ENCODE data around the gene CTBP2. TPM values are rescaled to one million over a fixed set of nuclear protein-coding genes. Genes with fewer than 3 reads are reported as not detected.

Gene CTBP2
- total RNA-seq, 1 experiment from 2014 or later: 67.8 TPM

DNA sequence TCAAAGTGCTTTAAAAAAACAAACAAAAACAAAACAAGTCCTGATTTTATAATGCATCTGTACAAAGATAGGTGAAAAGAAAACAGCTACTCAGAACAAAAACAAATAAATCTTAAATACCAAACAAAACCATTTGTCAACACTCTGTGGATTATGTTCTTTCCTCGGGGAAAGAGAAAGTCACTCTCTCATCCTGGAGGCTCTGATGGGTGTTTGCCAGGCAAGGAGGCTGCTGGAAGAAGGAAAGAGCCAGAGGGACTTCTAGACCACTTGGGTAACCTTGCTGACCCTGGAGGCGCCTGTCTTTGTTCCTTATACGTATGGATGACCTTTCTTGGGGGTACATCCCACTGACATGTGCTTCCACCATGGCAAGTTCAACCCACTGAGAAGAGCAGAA, 125.7 kb downstream of the CTBP2 start:
- Histone ChIP-seq H3K36me3 (peaks cover 2% of the 10 kb centered on the region; the same call in 1 of the 2 replicates), H3K9me3 (replicated peaks) (no peaks in the 10 kb centered on the region), H3K4me1 (peaks cover 22% of the 10 kb centered on the region), H3K4me3 (no peak overlapping the region), H3K27ac (no peak overlapping the region; the same call in 1 of the 2 replicates), H3K27me3 (no peaks in the 10 kb centered on the region)
- DNase-seq: no peak

DNA sequence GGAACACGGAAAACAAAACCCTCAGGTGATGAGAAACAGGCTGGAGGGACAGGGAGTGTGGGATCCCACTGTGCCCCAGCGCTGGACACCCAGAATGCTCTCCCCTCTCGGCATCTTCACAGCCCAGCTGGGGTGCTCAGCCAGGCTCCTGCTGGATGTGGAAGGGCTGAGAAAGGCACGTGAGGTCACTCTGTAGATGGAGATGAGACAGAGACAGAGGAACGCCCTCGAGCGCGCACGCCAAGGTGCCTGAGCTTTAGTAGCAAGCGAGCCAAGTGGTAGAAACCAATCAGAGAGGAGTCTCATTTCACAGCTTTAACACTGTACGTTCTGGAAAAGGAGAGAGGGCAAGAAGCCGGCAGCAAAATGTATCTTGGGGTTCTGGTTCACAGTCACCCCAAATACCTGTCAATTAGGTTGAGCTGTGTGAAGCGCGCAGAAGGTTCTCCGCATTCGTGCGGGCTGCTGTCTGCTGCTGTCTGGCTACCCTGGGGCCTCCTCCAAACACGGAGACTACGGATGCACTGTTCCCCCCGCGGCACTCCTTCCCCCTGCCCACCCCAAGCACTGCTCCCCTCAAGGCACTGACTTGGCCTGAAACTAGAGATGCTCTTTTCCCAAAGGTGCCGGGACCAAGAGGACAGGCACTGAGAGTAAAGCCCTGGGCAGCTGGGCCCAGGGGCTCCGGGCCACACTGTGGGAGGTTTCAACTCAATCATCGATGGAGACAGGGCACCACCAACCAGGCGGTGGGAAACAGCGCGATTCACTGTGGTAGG, 127.0 kb downstream of the CTBP2 start:
- Histone ChIP-seq H3K36me3 (peaks cover 1% of the 10 kb centered on the region; the same call in 1 of the 2 replicates), H3K4me1 (peaks cover 33% of the 10 kb centered on the region), H3K27ac (no peak overlapping the region)

DNA sequence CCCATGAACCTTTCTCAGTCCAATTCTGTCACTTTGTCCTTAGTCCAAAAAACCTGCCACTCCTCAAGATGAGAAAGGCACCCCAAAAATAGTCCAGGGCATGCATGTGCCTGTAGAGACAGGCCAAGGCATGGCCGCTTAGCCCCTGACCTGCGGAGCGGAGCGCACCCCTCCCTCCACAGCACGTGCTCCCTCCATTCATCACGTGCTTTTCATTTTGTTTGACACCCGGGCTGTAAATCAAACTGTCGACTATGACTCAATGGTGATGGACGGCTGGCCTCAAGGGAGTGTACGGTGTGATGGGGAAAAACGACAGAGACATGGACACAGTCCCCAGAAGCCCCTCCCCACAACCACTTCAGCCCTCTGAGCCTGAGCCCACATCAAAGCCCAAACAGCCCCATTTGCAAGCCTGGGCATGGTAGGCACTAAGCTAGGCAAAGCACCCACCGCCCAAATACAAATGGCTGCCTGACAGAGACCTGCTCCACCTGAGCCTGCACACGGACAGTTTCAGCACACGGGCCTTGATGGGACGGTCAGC, 127.8 kb downstream of the CTBP2 start:
- no peak for DNase-seq
- Histone ChIP-seq H3K27me3 (no peaks in the 10 kb centered on the region), H3K27ac (no peak overlapping the region), H3K9me3 (replicated peaks) (no peaks in the 10 kb centered on the region), H3K4me1 (peaks cover 41% of the 10 kb centered on the region), H3K4me3 (no peak overlapping the region), H3K36me3 (no peaks in the 10 kb centered on the region; the same call in 1 of the 2 replicates)

More for the DNA sequence above, 127.0 kb downstream of the CTBP2 start:
- DNase-seq: no peak
- Histone ChIP-seq H3K9me3 (replicated peaks) (no peaks in the 10 kb centered on the region), H3K27me3 (no peaks in the 10 kb centered on the region), H3K4me3 (no peak overlapping the region)

DNA sequence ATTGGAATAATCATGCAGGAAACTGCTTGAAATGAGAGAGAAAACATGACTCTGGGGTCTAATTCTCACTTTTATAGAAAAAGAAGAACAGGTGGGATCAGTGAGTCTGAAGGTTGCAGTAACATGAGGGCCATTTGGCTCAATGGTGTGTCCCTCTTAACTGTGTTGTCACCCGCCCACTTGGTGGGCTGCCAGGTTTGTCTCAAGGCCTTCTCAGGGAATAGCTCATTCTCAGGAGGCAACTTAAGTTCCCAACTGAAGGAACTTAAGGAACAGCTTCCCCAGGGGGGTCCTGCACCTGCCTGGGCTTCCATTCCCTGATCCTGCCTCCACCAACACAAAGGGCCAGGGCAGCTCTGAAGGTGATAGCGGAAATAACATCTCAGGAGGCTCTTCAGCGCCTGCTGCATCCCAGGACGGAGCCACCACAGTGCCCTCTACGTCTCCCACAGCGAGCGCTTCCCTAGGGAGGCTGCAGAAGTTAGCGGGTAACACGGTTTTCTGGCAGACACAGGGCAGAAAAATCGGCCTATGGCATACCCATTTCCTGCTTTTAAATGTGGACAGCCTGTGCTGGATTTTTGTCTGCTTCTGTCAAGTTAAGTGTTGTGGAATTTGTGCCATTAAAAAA, 129.7 kb downstream of the CTBP2 start:
- no peak for DNase-seq
- Histone ChIP-seq H3K36me3 (no peaks in the 10 kb centered on the region), H3K27ac (no peak overlapping the region), H3K4me3 (no peak overlapping the region), H3K27me3 (no peaks in the 10 kb centered on the region), H3K9me3 (replicated peaks) (no peaks in the 10 kb centered on the region), H3K4me1 (peaks cover 38% of the 10 kb centered on the region)

DNA sequence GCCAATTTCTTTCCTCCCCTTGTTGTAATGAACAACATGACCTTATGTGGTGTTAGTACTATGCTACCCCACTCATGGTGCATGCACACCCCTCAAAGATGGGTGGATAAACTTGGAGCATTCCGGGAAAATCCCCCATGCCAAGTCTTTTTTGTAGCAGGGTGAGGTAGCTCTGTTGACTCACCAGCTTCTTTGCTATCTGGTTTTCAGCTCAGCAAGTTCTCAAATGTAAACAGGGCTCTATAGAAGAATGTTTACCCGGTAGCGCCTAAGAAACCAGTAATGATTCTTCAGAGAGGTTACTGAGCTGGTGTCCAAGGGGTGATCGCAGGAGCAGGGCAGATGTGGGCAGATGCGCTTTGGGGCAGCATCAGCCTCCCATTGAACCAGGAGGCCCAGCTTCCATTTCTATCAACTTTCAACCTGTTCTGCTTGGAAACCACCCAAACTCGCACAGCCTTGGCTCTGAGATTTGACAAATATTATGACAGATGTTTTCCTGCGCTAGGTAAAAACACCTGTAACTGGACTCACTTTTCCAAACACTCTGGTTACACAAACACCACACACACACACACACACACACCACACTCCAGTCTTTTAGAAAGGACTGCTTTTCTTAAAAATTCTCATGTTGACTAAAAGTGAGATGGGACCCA, 130.7 kb downstream of the CTBP2 start:
- Histone ChIP-seq H3K27me3 (no peaks in the 10 kb centered on the region), H3K9me3 (replicated peaks) (no peaks in the 10 kb centered on the region), H3K4me3 (no peak overlapping the region), H3K27ac (no peak overlapping the region), H3K36me3 (no peaks in the 10 kb centered on the region), H3K4me1 (peaks cover 32% of the 10 kb centered on the region)
- no peak for DNase-seq

DNA sequence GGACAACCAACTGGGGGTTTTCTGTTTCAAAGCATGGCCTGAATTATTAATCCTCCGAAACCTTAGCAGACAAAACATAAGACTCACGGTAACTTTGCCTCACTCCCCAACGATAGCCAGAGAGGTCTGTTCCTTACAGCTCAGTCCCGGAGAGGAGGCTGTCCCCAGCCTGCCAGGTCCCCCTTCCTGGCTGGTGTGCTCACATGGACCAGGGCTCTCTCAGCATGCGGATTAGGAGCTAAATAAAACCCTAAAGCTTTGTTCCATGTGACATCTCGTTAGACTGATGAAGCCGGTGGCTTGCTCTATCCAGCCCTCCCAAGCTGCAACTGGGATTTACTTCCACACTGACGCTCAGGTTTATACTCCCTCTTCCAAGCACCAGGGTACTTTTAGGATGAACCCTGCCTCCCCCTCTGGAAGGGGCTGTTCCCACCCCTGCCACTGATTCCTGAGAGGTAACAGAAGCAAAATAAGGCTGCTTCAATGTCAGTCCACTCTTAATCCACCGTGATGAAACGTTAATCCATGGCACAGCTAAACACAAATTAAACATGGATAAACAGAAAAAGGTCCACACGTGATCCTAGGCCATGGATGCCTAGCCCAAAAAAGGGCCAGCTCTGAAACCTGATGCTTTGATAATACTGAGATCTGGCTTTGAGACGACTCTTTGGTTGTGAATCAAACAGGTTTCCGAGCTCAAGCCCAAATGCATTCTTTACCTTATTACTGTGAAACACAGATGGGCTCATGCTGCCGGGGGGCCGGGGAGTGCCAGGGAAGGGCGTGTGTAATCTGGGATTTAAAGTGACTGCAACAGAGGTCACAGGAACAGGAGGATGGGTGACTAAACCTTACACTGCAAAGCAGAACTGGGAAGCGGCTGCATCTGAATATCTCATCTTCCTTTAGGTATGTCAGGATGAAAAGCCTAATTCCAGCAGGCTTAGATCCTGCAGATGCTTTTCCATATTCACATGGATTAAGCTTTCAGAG, 132.2 kb downstream of the CTBP2 start:
- Histone ChIP-seq H3K9me3 (replicated peaks) (no peaks in the 10 kb centered on the region), H3K36me3 (no peaks in the 10 kb centered on the region), H3K4me1 (peaks cover 34% of the 10 kb centered on the region), H3K4me3 (peak overlapping the region; percentile 0; the same call in 1 of the 2 replicates), H3K27ac (peak overlapping the region; percentile 78), H3K27me3 (no peaks in the 10 kb centered on the region)
- DNase-seq: peak; percentile 70 to 73

DNA sequence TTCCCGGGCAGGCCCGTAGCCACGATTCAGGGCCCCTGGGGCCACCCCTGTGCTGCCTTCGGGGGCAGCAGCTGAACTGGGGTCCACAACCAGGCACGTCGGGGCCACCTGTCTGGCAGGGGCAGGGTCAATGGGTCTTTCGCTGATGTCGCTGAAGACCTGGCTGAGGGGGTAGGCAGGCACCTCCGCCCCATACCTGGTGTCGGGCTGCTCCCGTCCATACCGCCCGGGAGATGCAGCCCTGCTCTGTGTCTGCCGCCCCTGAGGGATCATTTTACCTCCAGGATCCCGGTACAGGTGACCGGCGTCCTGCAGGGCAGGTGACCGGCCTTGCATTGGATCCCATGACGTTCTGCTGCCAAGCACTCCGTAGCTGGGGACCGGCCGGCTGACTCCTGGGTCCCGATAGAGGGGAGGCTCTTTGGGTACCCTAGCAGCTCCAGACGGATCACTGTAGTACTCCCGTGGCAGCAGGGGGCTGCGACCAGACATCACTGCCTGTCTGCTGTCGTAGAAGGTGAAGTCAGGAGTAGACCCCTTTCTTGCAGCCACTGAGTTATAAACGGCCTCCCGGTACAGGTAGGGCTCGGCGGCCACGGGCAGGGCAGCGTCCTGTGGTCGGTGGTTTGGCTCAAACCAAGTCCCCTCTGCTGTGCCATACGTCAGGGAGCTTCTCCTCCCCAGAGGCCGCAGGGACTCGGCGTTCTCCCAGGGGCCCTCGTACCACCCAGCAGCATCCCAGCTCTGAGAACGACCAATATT, 133.2 kb downstream of the CTBP2 start:
- no peak overlapping the region for H3K4me3 ChIP-seq
- H3K4me1 ChIP-seq: peaks cover 44% of the 10 kb centered on the region
- H3K27me3 ChIP-seq: no peaks in the 10 kb centered on the region
- H3K9me3 ChIP-seq (replicated peaks): no peaks in the 10 kb centered on the region
- DNase-seq: no peak
- H3K27ac ChIP-seq: peak overlapping the region; percentile 78
- H3K36me3 ChIP-seq: no peaks in the 10 kb centered on the region

DNA sequence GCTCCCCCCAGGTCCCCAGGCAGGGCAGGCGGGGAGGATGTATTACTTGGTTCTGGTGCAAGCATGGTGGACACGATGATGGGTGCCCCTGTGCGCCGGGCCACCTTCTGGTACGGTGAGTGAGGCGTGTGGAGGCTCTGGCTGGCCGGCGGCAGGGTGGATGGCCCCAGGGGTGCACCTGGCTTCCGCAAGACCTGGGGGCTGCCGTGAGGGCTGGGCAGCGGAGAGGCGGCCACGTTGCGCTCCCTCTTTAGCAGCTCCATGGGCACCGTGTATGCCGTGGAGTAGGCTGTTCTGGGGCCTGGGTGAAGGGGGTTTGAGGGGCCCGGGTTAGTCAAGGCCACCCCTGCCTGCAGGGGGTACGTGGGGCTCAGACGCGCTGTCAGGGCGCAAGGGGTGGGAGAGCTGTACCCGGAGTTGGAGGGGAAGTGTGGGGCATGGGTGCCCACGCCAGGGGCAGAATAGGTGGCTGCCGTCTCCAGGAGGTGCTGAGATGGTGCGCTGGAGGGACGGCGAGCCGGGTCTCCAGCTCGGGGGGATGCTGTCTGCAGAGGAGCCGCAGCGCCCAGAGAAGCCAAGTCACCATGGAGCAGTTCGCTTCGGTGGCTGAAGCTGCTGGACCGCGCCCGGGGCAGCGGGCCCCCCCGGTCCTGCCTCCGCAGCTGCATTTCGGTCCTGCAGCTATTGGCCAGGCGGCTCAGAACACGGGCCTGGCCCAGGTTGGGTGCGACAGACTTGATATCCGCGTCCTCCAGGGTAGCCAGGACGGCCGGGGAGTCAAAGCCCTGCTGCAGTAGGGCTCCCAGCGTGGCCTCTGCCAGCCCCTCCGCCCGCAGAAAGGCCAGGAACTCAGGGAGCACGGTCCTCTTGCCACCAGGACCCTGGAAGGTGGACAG, 134.1 kb downstream of the CTBP2 start:
- Histone ChIP-seq H3K4me3 (no peak overlapping the region), H3K36me3 (peaks cover under 1% of the 10 kb centered on the region), H3K4me1 (peaks cover 46% of the 10 kb centered on the region), H3K9me3 (replicated peaks) (no peaks in the 10 kb centered on the region), H3K27ac (no peak overlapping the region), H3K27me3 (no peaks in the 10 kb centered on the region)
- DNase-seq: no peak

DNA sequence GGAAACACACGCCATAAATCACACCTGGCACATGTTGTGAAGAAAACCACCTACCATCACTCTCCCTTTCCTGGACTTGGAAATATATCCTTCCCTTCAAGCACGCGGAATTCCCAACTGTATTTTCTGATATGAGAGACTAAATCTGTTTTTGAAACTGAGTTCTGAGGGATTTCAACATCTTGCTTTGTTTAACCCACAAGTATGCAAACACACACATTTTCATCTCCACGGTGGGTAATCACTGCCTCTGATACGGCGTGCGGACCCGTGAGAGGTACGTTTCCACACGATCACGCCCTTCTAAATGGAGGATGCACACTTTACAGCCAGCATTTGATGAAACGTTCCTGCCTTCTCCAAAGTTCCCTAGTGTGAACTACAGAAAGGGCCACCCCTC, 135.0 kb downstream of the CTBP2 start:
- Histone ChIP-seq H3K27ac (no peak overlapping the region), H3K4me1 (peaks cover 46% of the 10 kb centered on the region), H3K4me3 (no peak overlapping the region), H3K9me3 (replicated peaks) (no peaks in the 10 kb centered on the region), H3K27me3 (no peaks in the 10 kb centered on the region), H3K36me3 (peaks cover 3% of the 10 kb centered on the region)
- DNase-seq: no peak

DNA sequence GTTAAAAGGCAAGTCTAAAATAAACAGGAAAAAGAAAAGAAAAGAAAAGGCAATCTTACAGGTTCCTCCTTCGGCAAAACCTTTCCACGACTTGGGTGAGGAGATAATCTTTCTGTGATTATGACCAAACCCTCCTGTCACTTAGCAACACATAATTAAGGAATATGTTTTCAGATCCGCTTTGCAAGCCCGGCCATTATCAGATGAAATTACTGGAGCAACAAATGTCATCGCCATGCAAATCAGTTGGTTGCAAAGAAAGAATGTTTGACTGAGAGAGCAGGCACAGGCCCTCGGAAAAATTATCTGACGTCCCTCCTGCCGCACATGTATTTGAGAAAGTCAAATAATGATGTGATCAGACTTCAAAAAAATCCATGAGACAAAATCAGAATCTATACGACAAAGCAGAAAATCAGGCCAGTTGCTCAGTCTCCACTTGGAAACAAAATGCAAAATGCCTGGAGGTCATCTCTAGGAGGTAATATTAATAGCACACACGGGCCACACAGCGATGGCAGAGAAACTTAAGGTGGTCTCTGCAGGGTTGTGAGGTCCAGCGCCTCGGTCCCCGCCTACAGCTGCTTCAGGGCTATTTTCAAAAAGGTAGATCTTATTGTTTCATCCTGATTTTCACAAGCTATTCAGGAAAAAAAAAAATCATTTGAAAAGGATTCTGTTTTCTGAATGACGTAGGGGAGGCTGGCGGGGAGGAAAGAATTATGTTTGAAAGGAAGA, 135.7 kb downstream of the CTBP2 start:
- Histone ChIP-seq H3K4me1 (peaks cover 43% of the 10 kb centered on the region), H3K9me3 (replicated peaks) (no peaks in the 10 kb centered on the region), H3K27ac (no peak overlapping the region; the same call in 1 of the 2 replicates), H3K36me3 (peaks cover 3% of the 10 kb centered on the region), H3K27me3 (no peaks in the 10 kb centered on the region), H3K4me3 (peak overlapping the region; percentile 43; the same call in 1 of the 2 replicates)
- DNase-seq: no peak

DNA sequence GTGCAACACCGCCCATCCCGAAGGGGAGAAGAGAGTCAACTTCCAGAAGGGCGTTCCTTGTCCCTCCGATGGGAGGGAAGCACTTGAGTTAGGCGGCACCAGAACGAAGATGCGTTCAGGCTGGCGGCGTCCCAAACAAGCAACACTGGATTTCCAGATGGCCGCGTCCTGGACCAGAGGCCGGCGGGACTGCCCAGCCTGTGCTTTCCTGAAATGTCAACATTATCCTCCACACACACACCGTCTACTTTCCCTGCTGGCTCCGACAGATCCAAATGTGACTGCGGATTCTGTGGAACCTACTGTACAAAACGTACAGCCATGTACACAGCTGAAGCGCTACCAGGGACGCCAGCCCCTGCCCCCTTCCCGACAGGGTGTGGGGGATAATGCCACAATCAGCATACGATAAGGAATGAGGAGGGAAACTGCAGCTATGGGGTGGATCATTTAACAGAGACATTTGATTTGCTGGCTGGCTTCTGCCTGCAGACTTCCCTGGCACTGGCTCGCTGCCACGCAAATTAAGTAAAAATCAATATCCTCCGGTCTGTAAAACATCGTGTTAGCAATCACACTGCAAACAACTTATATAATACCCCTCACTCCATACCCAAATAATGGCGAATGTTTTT, 136.4 kb downstream of the CTBP2 start:
- peak; percentile 51 to 59 for DNase-seq

DNA sequence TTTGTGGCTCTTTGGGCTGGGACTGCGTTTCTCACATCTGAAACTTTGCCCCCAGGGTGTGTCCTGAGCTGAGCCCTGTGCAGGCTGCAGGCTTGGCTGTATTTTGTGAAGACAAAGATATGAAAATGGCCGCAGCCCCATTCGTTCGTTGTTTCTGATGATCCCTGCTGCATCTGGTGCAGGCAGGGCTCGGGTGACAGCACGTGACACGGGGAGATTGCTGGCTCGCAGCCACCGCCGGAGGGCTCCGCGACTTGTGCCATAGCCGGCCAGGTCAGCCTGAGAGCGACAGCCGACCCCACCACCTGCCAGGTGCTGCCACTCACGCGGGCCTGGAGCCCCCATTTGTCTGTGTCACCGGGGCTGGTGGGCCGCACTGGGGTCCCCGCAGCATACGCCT, 137.1 kb downstream of the CTBP2 start:
- Histone ChIP-seq H3K27ac (peak overlapping the region; percentile 75), H3K4me1 (peaks cover 31% of the 10 kb centered on the region), H3K27me3 (no peaks in the 10 kb centered on the region), H3K36me3 (peaks cover 3% of the 10 kb centered on the region), H3K4me3 (peak overlapping the region; percentile 43), H3K9me3 (replicated peaks) (no peaks in the 10 kb centered on the region)
- peak; percentile 84 for DNase-seq

More for the DNA sequence above, 136.4 kb downstream of the CTBP2 start:
- Histone ChIP-seq H3K4me1 (peaks cover 38% of the 10 kb centered on the region), H3K4me3 (peak overlapping the region; percentile 43), H3K27ac (peak overlapping the region; percentile 75), H3K36me3 (peaks cover 3% of the 10 kb centered on the region), H3K27me3 (no peaks in the 10 kb centered on the region), H3K9me3 (replicated peaks) (no peaks in the 10 kb centered on the region)

Data from SJCRH30 (cell line).